H9 (cell line): ENCODE results near the gene EPHB3. TPM values are rescaled to one million over a fixed set of nuclear protein-coding genes. Genes with fewer than 3 reads are reported as not detected.

Experiments
- DNase-seq: peaks from one replicate; pipeline ENCODE4 v3.0.0-alpha.2; 2017
- H2AFZ ChIP-seq: one replicate; pipeline ENCODE4 v1.6.1; 2013; ENCODE audit warnings: mild to moderate bottlenecking, low read length, control low read depth, moderate library complexity
- H2AK5ac ChIP-seq: 2 replicates; pipeline ENCODE4 v1.6.1; 2013; ENCODE audit warnings: low read length, control low read depth, mixed read lengths; ENCODE audit not compliant: insufficient read length
- H2BK120ac ChIP-seq: one replicate; pipeline ENCODE4 v1.6.1; 2013; ENCODE audit warnings: low read depth, mild to moderate bottlenecking, low read length, control low read depth, inconsistent platforms; ENCODE audit not compliant: poor library complexity, severe bottlenecking
- H2BK12ac ChIP-seq: 2 replicates; pipeline ENCODE4 v1.6.1; 2013; ENCODE audit warnings: low read length, control low read depth, mixed read lengths, low read depth; ENCODE audit not compliant: insufficient read length
- H2BK15ac ChIP-seq: 2 replicates; pipeline ENCODE4 v1.6.1; 2013; ENCODE audit warnings: low read depth, low read length, control low read depth
- H2BK20ac ChIP-seq: one replicate; pipeline ENCODE4 v1.6.1; 2013; ENCODE audit warnings: low read depth, mild to moderate bottlenecking, low read length, control low read depth, inconsistent platforms; ENCODE audit not compliant: poor library complexity, severe bottlenecking
- H2BK5ac ChIP-seq: 2 replicates; pipeline ENCODE4 v1.6.1; 2013; ENCODE audit warnings: low read length, control low read depth, mixed read lengths; ENCODE audit not compliant: insufficient read length
- H3K14ac ChIP-seq: 2 replicates; pipeline ENCODE4 v1.6.1; 2013; ENCODE audit warnings: low read length, control low read depth; ENCODE audit not compliant: insufficient read depth
- H3K18ac ChIP-seq: 2 replicates; pipeline ENCODE4 v1.6.1; 2013; ENCODE audit warnings: low read depth, mild to moderate bottlenecking, mixed read lengths, low read length, control low read depth; ENCODE audit not compliant: insufficient read length
- H3K23ac ChIP-seq: 2 replicates; pipeline ENCODE4 v1.6.1; 2013; ENCODE audit warnings: low read length, control low read depth, mixed read lengths, low read depth; ENCODE audit not compliant: insufficient read length
- H3K23me2 ChIP-seq: 2 replicates; pipeline ENCODE4 v1.6.1; 2013; ENCODE audit warnings: low read depth, mild to moderate bottlenecking, mixed read lengths, low read length, control low read depth; ENCODE audit not compliant: insufficient read length, poor library complexity, severe bottlenecking
- H3K27ac ChIP-seq: 2 replicates; pipeline ENCODE4 v1.5.1; 2013; ENCODE audit warnings: low read length, control low read depth, mixed read lengths, low read depth; ENCODE audit not compliant: insufficient read length
- H3K27me3 ChIP-seq: 2 replicates; pipeline ENCODE4 v1.6.1; 2013; ENCODE audit warnings: low read length, control low read depth, inconsistent platforms; ENCODE audit not compliant: insufficient read depth
- H3K4ac ChIP-seq: 2 replicates; pipeline ENCODE4 v1.6.1; 2013; ENCODE audit warnings: low read depth, mild to moderate bottlenecking, control low read depth, inconsistent platforms, low read length, moderate library complexity
- H3K4me1 ChIP-seq: 2 replicates; pipeline ENCODE4 v1.6.1; 2013; ENCODE audit warnings: low read length, control low read depth, inconsistent platforms; ENCODE audit not compliant: insufficient read depth
- H3K4me2 ChIP-seq: 2 replicates; pipeline ENCODE4 v1.6.1; 2013; ENCODE audit warnings: low read length, control low read depth, mixed read lengths; ENCODE audit not compliant: insufficient read length, insufficient read depth
- H3K56ac ChIP-seq: 2 replicates; pipeline ENCODE4 v1.6.1; 2013; ENCODE audit warnings: low read depth, mild to moderate bottlenecking, mixed read lengths, low read length, control low read depth; ENCODE audit not compliant: insufficient read length
- H3K79me1 ChIP-seq: 2 replicates; pipeline ENCODE4 v1.6.1; 2013; ENCODE audit warnings: low read depth, mild to moderate bottlenecking, moderate library complexity, low read length, control low read depth, inconsistent platforms; ENCODE audit not compliant: insufficient read depth, poor library complexity, severe bottlenecking
- H3K79me2 ChIP-seq: 2 replicates; pipeline ENCODE4 v1.6.1; 2013; ENCODE audit warnings: low read length, control low read depth, inconsistent platforms; ENCODE audit not compliant: insufficient read depth
- H3K9ac ChIP-seq: 2 replicates; pipeline ENCODE4 v1.6.1; 2013; ENCODE audit warnings: low read length, control low read depth, mixed read lengths; ENCODE audit not compliant: insufficient read length; ENCODE audit errors: extremely low read depth
- H3K9me3 ChIP-seq: one replicate; pipeline ENCODE4 v1.6.1; 2013; ENCODE audit warnings: low read depth, low read length, inconsistent platforms; ENCODE audit not compliant: control insufficient read depth
- H3T11ph ChIP-seq: one replicate; pipeline ENCODE4 v1.6.1; 2013; ENCODE audit warnings: mild to moderate bottlenecking, low read length, control low read depth, inconsistent platforms
- H4K20me1 ChIP-seq: one replicate; pipeline ENCODE4 v1.6.1; 2013; ENCODE audit not compliant: control insufficient read depth, insufficient read length, insufficient read depth
- H4K5ac ChIP-seq: 2 replicates; pipeline ENCODE4 v1.6.1; 2013; ENCODE audit warnings: low read depth, mild to moderate bottlenecking, mixed read lengths, low read length, control low read depth; ENCODE audit not compliant: insufficient read length
- H4K8ac ChIP-seq: replicated peaks from 2 replicates; pipeline ENCODE4 v1.6.1; 2013; ENCODE audit warnings: low read length, control low read depth, mixed read lengths, low read depth; ENCODE audit not compliant: insufficient read length
- H4K91ac ChIP-seq: 2 replicates; pipeline ENCODE4 v1.6.1; 2013; ENCODE audit warnings: low read depth, mild to moderate bottlenecking, moderate library complexity, mixed read lengths, low read length, control low read depth; ENCODE audit not compliant: insufficient read length
- H3K27ac Mint-ChIP-seq, 3 experiments: 2 replicates in 2 of 3; 3 replicates in 1 of 3; pipeline ENCODE4 v1.8.0; 2020 to 2021; ENCODE audit warnings: mixed read lengths in 3 of 3, mild to moderate bottlenecking in 1 of 3, moderate library complexity in 1 of 3
- H3K27me3 Mint-ChIP-seq: 2 replicates; pipeline ENCODE4 v1.8.0; 2021; ENCODE audit warnings: low read depth, mild to moderate bottlenecking, moderate library complexity, mixed read lengths
- H3K36me3 Mint-ChIP-seq, 3 experiments: 2 replicates in 2 of 3; 3 replicates in 1 of 3; pipeline ENCODE4 v1.8.0; 2020 to 2021; ENCODE audit warnings: low read depth in 3 of 3, mixed read lengths in 3 of 3; ENCODE audit not compliant: insufficient read depth in 1 of 3
- H3K4me1 Mint-ChIP-seq, 2 experiments: 2 replicates each; pipeline ENCODE4 v1.8.0; 2020; ENCODE audit warnings: mixed read lengths in 2 of 2
- H3K4me3 Mint-ChIP-seq, 2 experiments: 2 replicates in 1 of 2; 3 replicates in 1 of 2; pipeline ENCODE4 v1.8.0; 2020 to 2021; ENCODE audit warnings: mild to moderate bottlenecking in 2 of 2, mixed read lengths in 2 of 2, moderate library complexity in 1 of 2
- H3K9me3 Mint-ChIP-seq, 2 experiments: 2 replicates in 1 of 2; 3 replicates in 1 of 2; pipeline ENCODE4 v1.8.0; 2020; ENCODE audit warnings: mild to moderate bottlenecking in 2 of 2, mixed read lengths in 2 of 2, moderate library complexity in 1 of 2
- CTCF ChIP-seq: fragments of 200-600 bp; sonication (generic); conservative IDR thresholded peaks from 3 replicates; pipeline ENCODE4 v1.8.0; 2021; ENCODE audit warnings: antibody characterized with exemption, mild to moderate bottlenecking
- WGBS: extraction: QIAGEN DNeasy Blood & Tissue Kit; methylation state at CpG from one replicate; pipeline ENCODE4 v1.1.7; 2013; ENCODE audit warnings: missing lambda C conversion rate, low lambda C conversion rate, mixed read lengths; ENCODE audit not compliant: insufficient read length; ENCODE audit errors: extremely low coverage; 5-methylcytosine and 5-hydroxymethylcytosine counted together
- total RNA-seq: library from RNA; stranded (reverse); gene quantifications from 2 replicates; pipeline ENCODE4 v1.2.1, GENCODE V29; 2021

The EPHB3 gene
- total RNA-seq, 1 experiment from 2014 or later = 1.0 TPM

DNA sequence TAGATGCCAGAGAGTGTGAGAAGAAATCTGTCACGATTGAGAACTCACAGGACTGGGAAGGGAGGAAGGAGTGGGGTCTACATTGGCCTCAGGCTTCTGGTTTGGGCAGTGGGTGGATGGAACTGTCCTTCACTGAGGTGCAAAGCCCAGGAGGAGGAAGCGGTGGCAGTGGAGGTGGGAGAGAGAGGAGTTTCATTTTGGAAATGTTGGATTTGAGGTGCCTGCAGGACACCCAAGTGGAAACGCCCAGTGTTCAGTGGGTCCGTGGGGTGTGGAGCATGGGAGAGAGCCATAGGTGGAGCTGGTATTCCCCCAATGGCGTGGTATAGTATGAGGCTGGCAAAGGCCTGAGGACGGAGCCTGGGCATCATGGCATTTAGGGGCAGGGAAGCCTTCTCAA, 9.3 kb upstream of the EPHB3 start:
- Histone ChIP-seq H3K9ac (no peak overlapping the region), H3K4me2 (no peak overlapping the region), H3K79me2 (no peaks in the 10 kb centered on the region), H3K14ac (no peak overlapping the region), H2BK12ac (no peak overlapping the region), H3K23ac (no peak overlapping the region), H4K8ac (no peak overlapping the region), H3K27ac (no peak overlapping the region), H2BK20ac (no peak overlapping the region), H2AK5ac (no peak overlapping the region), H3T11ph (no peak overlapping the region), H2BK15ac (no peak overlapping the region), H3K79me1 (no peaks in the 10 kb centered on the region), H3K4me1 (no peaks in the 10 kb centered on the region), H2AFZ (no peak overlapping the region), H2BK120ac (no peak overlapping the region), H4K91ac (no peak overlapping the region), H4K5ac (no peak overlapping the region), H3K18ac (no peak overlapping the region), H2BK5ac (no peak overlapping the region), H3K27me3 (no peaks in the 10 kb centered on the region), H3K9me3 (no peaks in the 10 kb centered on the region), H3K56ac (no peak overlapping the region), H3K23me2 (no peaks in the 10 kb centered on the region), H4K20me1 (no peaks in the 10 kb centered on the region), H3K4ac (no peak overlapping the region)
- no peaks in the 10 kb centered on the region for H3K9me3 Mint-ChIP-seq
- no peak overlapping the region for H3K27ac Mint-ChIP-seq
- peaks cover 50% of the 10 kb centered on the region for H3K27me3 Mint-ChIP-seq
- no peak overlapping the region for H3K4me3 Mint-ChIP-seq
- H3K36me3 Mint-ChIP-seq = no peaks in the 10 kb centered on the region
- no peak for DNase-seq
- no peak for TF ChIP-seq CTCF
- no CpG with 5 or more reads among the region's 6 CpGs for WGBS
- peaks cover 12 to 13% of the 10 kb centered on the region in 2 experiments for H3K4me1 Mint-ChIP-seq
